Panc1 (cell line): Measurements from ENCODE around the gene MTX1. TPM values are rescaled to one million over a fixed set of nuclear protein-coding genes. Genes with fewer than 3 reads are reported as not detected.
A peak's percentile ranks its signal among the peaks of the same experiment; 100 is the strongest.

Experiments
- ATAC-seq: fragments of 200-7000 bp; cut with Tn5 transposase; 2 replicates; pipeline ENCODE4 v1.9.1; 2020; ENCODE audit warnings: mild to moderate bottlenecking, moderate library complexity
- Bru-seq: library from RNA; stranded (reverse); fragments of 400-500 nt; gene quantifications from one replicate; lab custom pipeline; 2021; lab: Mats Ljungman, UMichigan
- BruChase-seq, 2 experiments: library from RNA; stranded (reverse); fragments of 400-500 nt; gene quantifications; one replicate each; lab custom pipeline; 2021; lab: Mats Ljungman, UMichigan
- BruUV-seq: library from RNA; stranded (reverse); fragments of 400-500 nt; replicated peaks from 2 replicates; lab custom pipeline; 2021; lab: Mats Ljungman, UMichigan
- CTCF ChIA-PET: fragments of 300-600 bp; sonication (Branson Sonifier 250); formaldehyde crosslinking; loops from one replicate; lab custom pipeline; 2022; ENCODE audit warnings: antibody characterized with exemption; lab: Charles Lee
- POLR2A ChIA-PET: fragments of 300-600 bp; sonication (Branson Sonifier 250); formaldehyde crosslinking; loops from one replicate; lab custom pipeline; 2022; ENCODE audit warnings: antibody characterized with exemption; lab: Charles Lee
- DNase-seq: peaks from one replicate; pipeline ENCODE4 v3.0.0-alpha.2; 2010; ENCODE audit warnings: low read depth, low spot score
- H3K27ac ChIP-seq: 2 replicates; pipeline ENCODE4 v1.5.1; 2011; ENCODE audit warnings: mild to moderate bottlenecking, low read length, inconsistent platforms
- H3K27me3 ChIP-seq: fragments of 200-500 bp; sonication (Bioruptor generic); 2 replicates; pipeline ENCODE4 v1.6.0; 2014; ENCODE audit warnings: low read length, inconsistent platforms; ENCODE audit not compliant: control insufficient read depth, insufficient read depth
- H3K36me3 ChIP-seq: fragments of 200-500 bp; sonication (Bioruptor generic); 2 replicates; pipeline ENCODE4 v1.5.1; 2014; ENCODE audit warnings: inconsistent platforms, mild to moderate bottlenecking, low read length, moderate library complexity; ENCODE audit not compliant: control insufficient read depth, insufficient read depth
- H3K4me1 ChIP-seq: 2 replicates; pipeline ENCODE4 v1.5.1; 2011; ENCODE audit warnings: inconsistent platforms, mild to moderate bottlenecking, low read length, moderate library complexity; ENCODE audit not compliant: control insufficient read depth, insufficient read depth
- H3K4me3 ChIP-seq, 2 experiments: 2 replicates each; pipeline ENCODE4 v1.5.1; 2011 to 2012; ENCODE audit warnings: low read depth in 2 of 2, low read length in 2 of 2, mild to moderate bottlenecking in 2 of 2, inconsistent platforms in 1 of 2, moderate library complexity in 1 of 2
- H3K9me3 ChIP-seq: fragments of 200-500 bp; sonication (Bioruptor generic); 2 replicates; pipeline ENCODE4 v1.5.1; 2014; ENCODE audit warnings: low read depth, mild to moderate bottlenecking, inconsistent platforms, low read length, moderate library complexity; ENCODE audit not compliant: control insufficient read depth, insufficient read depth
- POLR2AphosphoS5 ChIP-seq: IDR thresholded peaks from 2 replicates; pipeline ENCODE4 v1.6.1; 2012; ENCODE audit warnings: mild to moderate bottlenecking, low read depth, low read length, moderate library complexity
- SIN3A ChIP-seq: IDR thresholded peaks from 2 replicates; pipeline ENCODE4 v1.6.1; 2012; ENCODE audit warnings: low read depth, mild to moderate bottlenecking, low read length, moderate library complexity, borderline replicate concordance; ENCODE audit not compliant: insufficient read depth
- TCF7L2 ChIP-seq: IDR thresholded peaks from 2 replicates; pipeline ENCODE4 v1.6.1; 2011; ENCODE audit warnings: mild to moderate bottlenecking, low read depth, low read length, inconsistent platforms
- in situ Hi-C: cut with HindIII; loops from 2 replicates; pipeline ENCODE4 v1.10.0; 2016; ENCODE audit warnings: low sequenced_read_pairs, low pct_unique_long_range_greater_than_20kb
- intact Hi-C: fragments of 100-400 bp; cut with micrococcal nuclease; formaldehyde crosslinking; loops from one replicate; pipeline ENCODE4 v1.10.0; 2022; ENCODE audit not compliant: unreplicated experiment
- long read RNA-seq: library from polyadenylated mRNA; unstranded; transcript quantifications from one replicate; pipeline ENCODE4 v2.0.0, GENCODE V29; 2021; ENCODE audit not compliant: unreplicated experiment
- polyA plus RNA-seq: library from polyadenylated mRNA; unstranded; fragments of >200 nt; gene quantifications from one replicate; pipeline ENCODE4 v1.2.1, GENCODE V29; 2012; ENCODE audit warnings: missing spikeins; ENCODE audit not compliant: insufficient read length
- total RNA-seq: library from RNA; stranded (reverse); gene quantifications from one replicate; pipeline ENCODE4 v1.2.1, GENCODE V29; 2021; ENCODE audit not compliant: unreplicated experiment
- TF ChIP-seq, protein P1 (sequence below): fragments of 450-650 bp; IDR thresholded peaks from 2 replicates; pipeline ENCODE4 v1.5.1; 2017; ENCODE audit warnings: mild to moderate bottlenecking
- TF ChIP-seq, protein P2 (sequence below), 2 experiments: IDR thresholded peaks; 2 replicates each; pipeline ENCODE4 v1.6.1; 2011 to 2012; ENCODE audit warnings: low read depth in 2 of 2, control low read depth in 1 of 2, low read length in 1 of 2, mild to moderate bottlenecking in 1 of 2, moderate library complexity in 1 of 2; ENCODE audit not compliant: insufficient read depth in 1 of 2

Gene MTX1, protein sequence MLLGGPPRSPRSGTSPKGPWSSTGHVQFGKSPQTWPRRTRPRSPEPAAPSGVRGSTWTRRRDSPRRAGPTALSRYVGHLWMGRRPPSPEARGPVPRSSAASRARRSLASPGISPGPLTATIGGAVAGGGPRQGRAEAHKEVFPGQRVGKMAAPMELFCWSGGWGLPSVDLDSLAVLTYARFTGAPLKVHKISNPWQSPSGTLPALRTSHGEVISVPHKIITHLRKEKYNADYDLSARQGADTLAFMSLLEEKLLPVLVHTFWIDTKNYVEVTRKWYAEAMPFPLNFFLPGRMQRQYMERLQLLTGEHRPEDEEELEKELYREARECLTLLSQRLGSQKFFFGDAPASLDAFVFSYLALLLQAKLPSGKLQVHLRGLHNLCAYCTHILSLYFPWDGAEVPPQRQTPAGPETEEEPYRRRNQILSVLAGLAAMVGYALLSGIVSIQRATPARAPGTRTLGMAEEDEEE
- total RNA-seq: 53.6 TPM
- 87.4 TPM for polyA plus RNA-seq
- percentile 67 among the genes with signal in this experiment for Bru-seq, nascent RNA
- percentile 67 among the genes with signal in this experiment for BruChase-seq, experiment 1, labeled RNA remaining after a 2-hour chase
- percentile 72 among the genes with signal in this experiment for BruChase-seq, experiment 2, labeled RNA remaining after a 6-hour chase
- long read RNA-seq, transcript MTX1-202 (8 exons, 1,632 nt): major isoform, 49 of 79 reads
- long read RNA-seq, transcript MTX1-201 (7 exons, 1,441 nt): minor isoform, 14 of 79 reads
- long read RNA-seq, partial matches to known transcripts: 13 of 79 reads
- long read RNA-seq, other reads (novel, unspliced or antisense): 2 of 79 reads

DNA sequence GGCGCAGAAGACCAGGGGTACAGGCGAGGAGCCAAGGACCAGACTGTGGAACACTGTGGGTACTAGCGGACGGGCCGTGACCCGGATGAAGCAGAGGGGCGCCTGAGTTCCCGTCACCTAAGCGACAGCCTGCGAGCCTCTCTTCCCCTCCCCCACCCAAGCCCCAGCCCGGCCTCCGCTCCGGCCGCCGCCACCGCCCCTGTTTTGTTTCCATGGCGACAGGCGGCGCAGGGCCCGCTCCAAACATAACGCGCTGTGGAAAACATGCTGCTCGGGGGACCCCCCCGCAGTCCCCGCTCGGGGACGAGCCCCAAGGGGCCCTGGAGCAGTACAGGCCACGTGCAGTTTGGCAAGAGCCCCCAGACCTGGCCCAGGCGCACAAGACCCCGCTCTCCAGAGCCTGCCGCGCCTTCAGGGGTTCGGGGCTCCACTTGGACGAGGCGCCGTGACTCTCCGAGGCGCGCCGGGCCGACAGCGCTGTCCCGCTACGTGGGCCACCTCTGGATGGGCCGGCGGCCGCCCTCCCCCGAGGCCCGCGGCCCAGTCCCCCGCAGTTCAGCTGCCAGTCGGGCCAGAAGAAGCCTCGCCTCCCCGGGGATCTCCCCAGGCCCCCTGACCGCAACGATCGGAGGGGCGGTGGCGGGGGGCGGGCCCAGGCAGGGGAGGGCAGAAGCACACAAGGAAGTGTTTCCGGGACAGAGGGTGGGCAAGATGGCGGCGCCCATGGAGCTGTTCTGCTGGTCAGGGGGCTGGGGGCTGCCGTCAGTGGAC, at the start of gene MTX1:
Gene MTX1 (plus strand): TSS at position 155 of the 771 bp plus-strand sequence. CDS start 110 bp downstream, at position 265.
- peak; percentile 87 for ATAC-seq
- intact Hi-C loops: no loop called here
- H3K27me3 ChIP-seq: no peaks in the 10 kb centered on the region
- H3K36me3 ChIP-seq: peaks cover 6% of the 10 kb centered on the region; the same call in 1 of the 2 replicates
- H3K4me1 ChIP-seq: peaks cover 19% of the 10 kb centered on the region
- peak; percentile 51 for DNase-seq
- no peaks in the 10 kb centered on the region for H3K9me3 ChIP-seq
- ChIA-PET CTCF (interaction anchor here (1.8 kb wide), 1 partner anchor 15 kb away, joined by 4 read pairs; no protein-coding TSS in a partner anchor), POLR2A (interaction anchor here (0.6 to 2.2 kb wide), 6 partner anchors 10 to 115 kb away, joined by 3 to 12 read pairs (median 4); no protein-coding TSS in a partner anchor)
- TF ChIP-seq TCF7L2 (no peak), SIN3A (peak; percentile 78; the same call in 1 of the 2 replicates), POLR2AphosphoS5 (peak; percentile 48; the same call in 1 of the 2 replicates)
- TF ChIP-seq, protein P1, sequence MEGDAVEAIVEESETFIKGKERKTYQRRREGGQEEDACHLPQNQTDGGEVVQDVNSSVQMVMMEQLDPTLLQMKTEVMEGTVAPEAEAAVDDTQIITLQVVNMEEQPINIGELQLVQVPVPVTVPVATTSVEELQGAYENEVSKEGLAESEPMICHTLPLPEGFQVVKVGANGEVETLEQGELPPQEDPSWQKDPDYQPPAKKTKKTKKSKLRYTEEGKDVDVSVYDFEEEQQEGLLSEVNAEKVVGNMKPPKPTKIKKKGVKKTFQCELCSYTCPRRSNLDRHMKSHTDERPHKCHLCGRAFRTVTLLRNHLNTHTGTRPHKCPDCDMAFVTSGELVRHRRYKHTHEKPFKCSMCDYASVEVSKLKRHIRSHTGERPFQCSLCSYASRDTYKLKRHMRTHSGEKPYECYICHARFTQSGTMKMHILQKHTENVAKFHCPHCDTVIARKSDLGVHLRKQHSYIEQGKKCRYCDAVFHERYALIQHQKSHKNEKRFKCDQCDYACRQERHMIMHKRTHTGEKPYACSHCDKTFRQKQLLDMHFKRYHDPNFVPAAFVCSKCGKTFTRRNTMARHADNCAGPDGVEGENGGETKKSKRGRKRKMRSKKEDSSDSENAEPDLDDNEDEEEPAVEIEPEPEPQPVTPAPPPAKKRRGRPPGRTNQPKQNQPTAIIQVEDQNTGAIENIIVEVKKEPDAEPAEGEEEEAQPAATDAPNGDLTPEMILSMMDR: no peak
- no TSS peak for BruUV-seq
- peak within 1 kb of the TSS; percentile 93 for H3K27ac ChIP-seq
- in situ Hi-C loops: no loop called here
- H3K4me3 ChIP-seq: peak within 1 kb of the TSS; percentile 94 to 99

DNA sequence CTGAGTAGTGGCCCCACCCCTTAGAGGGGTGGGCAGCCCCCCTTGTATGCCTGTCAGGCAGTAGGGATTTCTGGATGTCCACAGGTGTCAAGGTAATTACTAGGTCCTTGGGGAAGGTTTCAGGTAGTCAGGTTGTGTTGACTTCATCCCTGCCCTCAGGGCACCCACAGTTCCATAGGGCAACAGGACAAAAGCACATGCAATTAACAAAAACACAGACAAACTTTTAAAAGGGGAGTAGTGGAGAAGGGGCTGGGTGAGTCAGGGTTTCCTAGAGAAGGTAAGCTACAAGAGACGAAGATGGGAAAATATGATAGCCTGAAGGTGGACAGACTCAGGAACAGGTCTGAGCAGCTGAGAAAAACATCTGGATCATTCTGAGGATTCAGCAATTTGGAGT, 49.5 kb upstream of the MTX1 start:
- H3K9me3 ChIP-seq: no peaks in the 10 kb centered on the region
- in situ Hi-C loops: no loop called here
- intact Hi-C loops: no loop called here
- TF ChIP-seq, protein P2, sequence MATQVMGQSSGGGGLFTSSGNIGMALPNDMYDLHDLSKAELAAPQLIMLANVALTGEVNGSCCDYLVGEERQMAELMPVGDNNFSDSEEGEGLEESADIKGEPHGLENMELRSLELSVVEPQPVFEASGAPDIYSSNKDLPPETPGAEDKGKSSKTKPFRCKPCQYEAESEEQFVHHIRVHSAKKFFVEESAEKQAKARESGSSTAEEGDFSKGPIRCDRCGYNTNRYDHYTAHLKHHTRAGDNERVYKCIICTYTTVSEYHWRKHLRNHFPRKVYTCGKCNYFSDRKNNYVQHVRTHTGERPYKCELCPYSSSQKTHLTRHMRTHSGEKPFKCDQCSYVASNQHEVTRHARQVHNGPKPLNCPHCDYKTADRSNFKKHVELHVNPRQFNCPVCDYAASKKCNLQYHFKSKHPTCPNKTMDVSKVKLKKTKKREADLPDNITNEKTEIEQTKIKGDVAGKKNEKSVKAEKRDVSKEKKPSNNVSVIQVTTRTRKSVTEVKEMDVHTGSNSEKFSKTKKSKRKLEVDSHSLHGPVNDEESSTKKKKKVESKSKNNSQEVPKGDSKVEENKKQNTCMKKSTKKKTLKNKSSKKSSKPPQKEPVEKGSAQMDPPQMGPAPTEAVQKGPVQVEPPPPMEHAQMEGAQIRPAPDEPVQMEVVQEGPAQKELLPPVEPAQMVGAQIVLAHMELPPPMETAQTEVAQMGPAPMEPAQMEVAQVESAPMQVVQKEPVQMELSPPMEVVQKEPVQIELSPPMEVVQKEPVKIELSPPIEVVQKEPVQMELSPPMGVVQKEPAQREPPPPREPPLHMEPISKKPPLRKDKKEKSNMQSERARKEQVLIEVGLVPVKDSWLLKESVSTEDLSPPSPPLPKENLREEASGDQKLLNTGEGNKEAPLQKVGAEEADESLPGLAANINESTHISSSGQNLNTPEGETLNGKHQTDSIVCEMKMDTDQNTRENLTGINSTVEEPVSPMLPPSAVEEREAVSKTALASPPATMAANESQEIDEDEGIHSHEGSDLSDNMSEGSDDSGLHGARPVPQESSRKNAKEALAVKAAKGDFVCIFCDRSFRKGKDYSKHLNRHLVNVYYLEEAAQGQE (IDR thresholded peaks at IDR 0.05; ENCODE audit: insufficient read depth in 1 of 2, low read depth in 2 of 2, low read length in 1 of 2): no peak
- TF ChIP-seq SIN3A (no peak), TCF7L2 (no peak)
- no peaks in the 10 kb centered on the region; the same call in 1 of the 2 replicates for H3K27me3 ChIP-seq
- no peak overlapping the region for H3K4me3 ChIP-seq
- ATAC-seq (no peak), DNase-seq (no peak)
- H3K36me3 ChIP-seq: no peaks in the 10 kb centered on the region
- BruUV-seq: no TSS peak
- no peak overlapping the region for H3K27ac ChIP-seq
- ChIA-PET POLR2A (no interaction called here), CTCF (no interaction called here)
- H3K4me1 ChIP-seq: no peaks in the 10 kb centered on the region
